GM13976 (cell line): ENCODE results near the gene FEZF1.

Experiments
- DNase-seq: peaks from one replicate; pipeline ENCODE4 v3.0.0; 2012; ENCODE audit warnings: low spot score
- CTCF ChIP-seq: IDR thresholded peaks from 2 replicates; pipeline ENCODE4 v1.5.1; 2012; ENCODE audit warnings: borderline replicate concordance, mild to moderate bottlenecking; ENCODE audit not compliant: insufficient read depth; ENCODE audit errors: extremely low read depth, missing control alignments, control extremely low read depth
- in situ Hi-C: fragments of 300-500 bp; cut with MboI; formaldehyde crosslinking; loops from one replicate; pipeline ENCODE4 v1.12.0; 2022; ENCODE audit warnings: low sequenced_read_pairs, mixed read lengths, inconsistent platforms; ENCODE audit not compliant: unreplicated experiment

Gene FEZF1

GRCh38 chr7:122339145-122339904, 34.8 kb upstream of the FEZF1 start:
- no peak for DNase-seq
- no peak for TF ChIP-seq CTCF
- in situ Hi-C loops, result no loop called here

GRCh38 chr7:122337011-122337410, 32.5 kb upstream of the FEZF1 start:
- DNase-seq, result no peak

GRCh38 chr7:122329145-122329802, 24.7 kb upstream of the FEZF1 start:
- no peak for TF ChIP-seq CTCF
- no peak for DNase-seq
- in situ Hi-C loops, result no loop called here

More at GRCh38 chr7:122337011-122337410, 32.5 kb upstream of the FEZF1 start:
- in situ Hi-C loops, result no loop called here
- no peak for TF ChIP-seq CTCF

GRCh38 chr7:122327969-122328368, 23.4 kb upstream of the FEZF1 start:
- in situ Hi-C loops, result no loop called here
- no peak for DNase-seq
- no peak for TF ChIP-seq CTCF

- TF ChIP-seq CTCF, result no peak
- DNase-seq, result no peak
- in situ Hi-C loops, result no loop called here
These were observed 12.2 kb upstream of the FEZF1 start for GRCh38 chr7:122316467-122317388.
